ENCODE measurements around the gene ZSCAN12.

The ZSCAN12 gene

DNA sequence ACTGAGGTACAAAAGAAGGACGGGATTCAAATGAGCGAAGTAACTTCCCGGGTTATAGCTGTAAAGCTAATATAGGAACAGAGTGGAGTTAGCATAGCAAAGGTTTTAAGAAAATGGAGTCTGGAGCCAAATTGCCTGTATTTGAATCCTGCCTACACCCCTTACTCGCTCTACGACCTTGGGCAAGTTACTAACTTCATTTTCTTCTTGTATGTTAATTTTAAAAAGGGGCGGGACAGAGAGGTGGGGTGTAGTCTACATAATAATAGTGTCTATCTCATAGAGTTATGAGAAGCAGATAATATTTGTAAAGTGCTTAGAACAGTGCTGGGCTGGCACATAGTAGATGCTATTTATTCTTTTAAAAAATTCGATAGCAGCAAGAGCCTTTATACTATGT, 43.0 kb upstream of the ZSCAN12 start:
- H3K4me3 ChIP-seq (replicated peaks; ENCODE audit: low read depth, low read length): peak overlapping the region; percentile 81
- H3K36me3 ChIP-seq (ENCODE audit: control insufficient read depth, insufficient read depth, low read length): no peaks in the 10 kb centered on the region
- H3K27me3 ChIP-seq (replicated peaks; ENCODE audit: control insufficient read depth, insufficient read depth, low read length): no peaks in the 10 kb centered on the region; the same call in 1 of the 2 replicates
- no peak for DNase-seq (ENCODE audit: extremely low read depth, insufficient read length)
- TF ChIP-seq, protein P1, sequence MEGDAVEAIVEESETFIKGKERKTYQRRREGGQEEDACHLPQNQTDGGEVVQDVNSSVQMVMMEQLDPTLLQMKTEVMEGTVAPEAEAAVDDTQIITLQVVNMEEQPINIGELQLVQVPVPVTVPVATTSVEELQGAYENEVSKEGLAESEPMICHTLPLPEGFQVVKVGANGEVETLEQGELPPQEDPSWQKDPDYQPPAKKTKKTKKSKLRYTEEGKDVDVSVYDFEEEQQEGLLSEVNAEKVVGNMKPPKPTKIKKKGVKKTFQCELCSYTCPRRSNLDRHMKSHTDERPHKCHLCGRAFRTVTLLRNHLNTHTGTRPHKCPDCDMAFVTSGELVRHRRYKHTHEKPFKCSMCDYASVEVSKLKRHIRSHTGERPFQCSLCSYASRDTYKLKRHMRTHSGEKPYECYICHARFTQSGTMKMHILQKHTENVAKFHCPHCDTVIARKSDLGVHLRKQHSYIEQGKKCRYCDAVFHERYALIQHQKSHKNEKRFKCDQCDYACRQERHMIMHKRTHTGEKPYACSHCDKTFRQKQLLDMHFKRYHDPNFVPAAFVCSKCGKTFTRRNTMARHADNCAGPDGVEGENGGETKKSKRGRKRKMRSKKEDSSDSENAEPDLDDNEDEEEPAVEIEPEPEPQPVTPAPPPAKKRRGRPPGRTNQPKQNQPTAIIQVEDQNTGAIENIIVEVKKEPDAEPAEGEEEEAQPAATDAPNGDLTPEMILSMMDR (IDR thresholded peaks at IDR 0.05; ENCODE audit: insufficient read depth, low read length, poor library complexity, severe bottlenecking): no peak

DNA sequence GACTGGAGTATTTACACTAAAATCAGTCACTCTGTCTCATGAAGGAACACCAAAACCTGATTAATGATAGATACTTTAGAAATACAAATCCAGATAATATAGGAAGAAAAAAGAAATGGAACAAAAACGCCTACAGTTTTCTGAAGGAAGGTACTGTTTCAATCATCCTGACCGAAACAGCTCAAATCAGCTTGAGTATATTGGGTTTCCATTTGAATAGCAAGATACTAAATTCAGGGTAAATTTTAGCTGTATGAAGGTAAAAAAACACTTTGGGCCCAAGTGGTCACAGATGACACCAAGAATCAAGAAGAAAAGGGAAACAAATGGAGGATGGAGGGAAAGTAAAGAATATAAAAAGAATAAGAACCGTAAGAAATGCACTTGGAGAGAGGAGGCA, 36.9 kb upstream of the ZSCAN12 start:
- H3K27me3 ChIP-seq (replicated peaks; ENCODE audit: control insufficient read depth, insufficient read depth, low read length): no peaks in the 10 kb centered on the region
- peaks cover 2% of the 10 kb centered on the region; the same call in 1 of the 2 replicates for H3K36me3 ChIP-seq (ENCODE audit: control insufficient read depth, insufficient read depth, low read length)
- no peak overlapping the region for H3K4me3 ChIP-seq (replicated peaks; ENCODE audit: low read depth, low read length)
- DNase-seq (ENCODE audit: extremely low read depth, insufficient read length): no peak
- TF ChIP-seq, protein P1 (IDR thresholded peaks at IDR 0.05; ENCODE audit: insufficient read depth, low read length, poor library complexity, severe bottlenecking): no peak

DNA sequence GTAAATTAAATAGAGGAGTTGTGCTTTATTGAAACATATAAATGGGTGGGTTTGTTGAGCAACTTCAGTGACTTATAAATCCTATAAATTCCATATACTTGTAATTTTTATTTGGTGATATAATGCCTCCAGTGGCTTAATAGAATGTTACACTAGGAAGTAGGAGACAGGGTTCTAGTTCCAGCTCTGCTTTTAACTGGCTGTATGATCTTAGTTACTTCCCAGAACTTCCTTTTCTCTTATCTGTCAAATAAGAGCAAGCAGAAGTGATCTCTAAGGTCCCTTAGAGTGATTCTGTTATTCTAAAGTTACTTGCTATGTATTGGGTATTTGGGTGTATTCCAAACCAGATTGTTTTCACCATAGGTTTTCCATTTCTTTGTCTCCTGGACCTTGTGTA, 33.6 kb upstream of the ZSCAN12 start:
- Histone ChIP-seq H3K27me3 (replicated peaks; ENCODE audit: control insufficient read depth, insufficient read depth, low read length) (no peaks in the 10 kb centered on the region), H3K4me3 (replicated peaks; ENCODE audit: low read depth, low read length) (no peak overlapping the region), H3K36me3 (ENCODE audit: control insufficient read depth, insufficient read depth, low read length) (peaks cover 2% of the 10 kb centered on the region; the same call in 1 of the 2 replicates)
- TF ChIP-seq, protein P1 (IDR thresholded peaks at IDR 0.05; ENCODE audit: insufficient read depth, low read length, poor library complexity, severe bottlenecking): no peak
- DNase-seq (ENCODE audit: extremely low read depth, insufficient read length): no peak

DNA sequence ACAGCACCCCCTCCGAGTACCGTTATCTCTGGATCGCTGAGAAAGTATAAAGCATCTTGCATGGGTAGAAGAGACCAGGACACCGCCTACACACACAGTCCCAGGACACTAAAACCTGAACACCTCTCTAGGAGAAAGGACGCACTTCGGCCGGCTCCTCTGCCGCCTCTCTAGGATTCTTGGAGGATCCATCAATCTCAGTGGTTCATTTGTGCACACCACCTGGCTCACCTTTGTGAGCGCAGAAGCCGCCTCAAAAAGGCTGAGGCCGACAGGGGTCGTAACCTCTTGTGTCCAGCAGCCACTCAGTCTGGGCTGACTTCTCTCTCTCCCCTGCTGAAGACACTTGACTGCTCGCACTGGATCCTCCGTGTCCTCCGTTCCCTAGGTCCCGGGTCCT, 30.2 kb upstream of the ZSCAN12 start:
- no peak for DNase-seq (ENCODE audit: extremely low read depth, insufficient read length)
- H3K4me3 ChIP-seq (replicated peaks; ENCODE audit: low read depth, low read length): no peak overlapping the region
- H3K27me3 ChIP-seq (replicated peaks; ENCODE audit: control insufficient read depth, insufficient read depth, low read length): no peaks in the 10 kb centered on the region
- H3K36me3 ChIP-seq (ENCODE audit: control insufficient read depth, insufficient read depth, low read length): peaks cover 2% of the 10 kb centered on the region; the same call in 1 of the 2 replicates
- TF ChIP-seq, protein P1 (IDR thresholded peaks at IDR 0.05; ENCODE audit: insufficient read depth, low read length, poor library complexity, severe bottlenecking): no peak

DNA sequence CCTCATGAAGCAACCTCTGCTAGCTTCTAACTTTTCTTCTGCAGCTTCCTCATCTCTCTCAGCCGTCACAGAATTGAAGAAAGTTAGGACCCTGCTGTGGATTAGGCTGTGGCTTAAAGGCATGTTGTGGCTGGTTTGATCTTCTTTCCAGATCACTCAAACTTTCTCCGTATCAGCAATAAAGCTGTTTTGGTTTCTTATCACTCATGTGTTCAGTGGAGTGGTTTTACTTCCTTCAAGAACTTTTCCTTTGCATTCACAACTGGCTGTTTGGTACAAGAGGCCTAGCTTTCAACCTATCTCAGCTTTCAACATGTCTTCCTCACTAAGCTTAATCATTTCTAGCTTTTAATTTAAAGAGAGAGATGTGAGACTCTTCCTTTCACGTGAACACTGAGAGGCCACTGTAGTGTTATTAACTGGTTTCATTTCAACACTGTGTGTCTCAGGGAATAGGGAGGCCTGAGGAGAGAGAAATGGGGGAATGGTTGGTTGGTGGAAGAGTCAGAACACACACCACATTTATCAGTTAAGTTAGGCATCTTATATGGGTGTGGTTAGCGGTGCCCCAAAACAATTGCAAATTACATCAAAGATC, 26.5 kb upstream of the ZSCAN12 start:
- Histone ChIP-seq H3K4me3 (replicated peaks; ENCODE audit: low read depth, low read length) (no peak overlapping the region), H3K36me3 (ENCODE audit: control insufficient read depth, insufficient read depth, low read length) (no peaks in the 10 kb centered on the region), H3K27me3 (replicated peaks; ENCODE audit: control insufficient read depth, insufficient read depth, low read length) (no peaks in the 10 kb centered on the region)
- DNase-seq (ENCODE audit: extremely low read depth, insufficient read length): no peak
- TF ChIP-seq, protein P1 (IDR thresholded peaks at IDR 0.05; ENCODE audit: insufficient read depth, low read length, poor library complexity, severe bottlenecking): no peak

DNA sequence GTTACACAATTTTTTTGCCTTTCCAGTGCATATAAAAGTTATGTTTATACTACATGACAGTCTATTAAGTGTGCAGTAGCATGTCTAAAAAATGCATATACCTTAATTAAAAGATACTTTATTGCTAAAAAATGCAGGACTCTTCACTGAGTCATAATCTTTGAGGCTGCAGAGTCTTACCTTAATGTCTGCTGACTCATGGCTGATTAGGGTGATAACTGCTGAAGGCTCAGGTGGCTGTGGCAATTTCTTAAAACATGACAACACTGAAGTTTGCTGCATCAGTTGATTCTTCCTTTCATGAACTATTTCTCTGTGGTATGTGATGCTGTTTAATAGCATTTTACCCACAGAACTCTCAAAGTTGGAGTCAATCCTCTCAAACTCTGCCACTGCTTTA, 24.6 kb upstream of the ZSCAN12 start:
- TF ChIP-seq, protein P1 (IDR thresholded peaks at IDR 0.05; ENCODE audit: insufficient read depth, low read length, poor library complexity, severe bottlenecking): no peak
- Histone ChIP-seq H3K4me3 (replicated peaks; ENCODE audit: low read depth, low read length) (no peak overlapping the region), H3K27me3 (replicated peaks; ENCODE audit: control insufficient read depth, insufficient read depth, low read length) (no peaks in the 10 kb centered on the region), H3K36me3 (ENCODE audit: control insufficient read depth, insufficient read depth, low read length) (no peaks in the 10 kb centered on the region)
- no peak for DNase-seq (ENCODE audit: extremely low read depth, insufficient read length)

Data from GM06990 (cell line).